Astrocyte (in vitro differentiated cells and primary cell): ENCODE measurements around the gene FAM170B.

Experiments used
- CTCF ChIP-seq: IDR thresholded peaks from 2 replicates; pipeline ENCODE4 v1.5.1; 2011; ENCODE audit warnings: low read depth, mild to moderate bottlenecking, inconsistent platforms, low read length, moderate library complexity; ENCODE audit not compliant: insufficient read depth
- EZH2 ChIP-seq: IDR thresholded peaks from 2 replicates; pipeline ENCODE4 v1.6.1; 2012; ENCODE audit warnings: mild to moderate bottlenecking, low read length, inconsistent platforms; ENCODE audit not compliant: insufficient read depth

GRCh38 chr10:49170632-49171325 lies 37.0 kb upstream of the FAM170B start:
- no peak for TF ChIP-seq CTCF
- no peak for TF ChIP-seq EZH2
